A673 (cell line): ENCODE data around the gene CHML.

ENCODE experiments used
- EZH2 ChIP-seq: fragments of 200-600 bp; sonication (generic); IDR thresholded peaks from 2 replicates; pipeline ENCODE4 v1.6.1; 2017; ENCODE audit warnings: borderline replicate concordance, low read depth, mild to moderate bottlenecking, mixed read lengths, antibody characterized with exemption, low read length; ENCODE audit not compliant: poor library complexity, severe bottlenecking
- TF ChIP-seq, protein P1 (sequence below): fragments of 300-800, 200-600 bp; sonication (generic); conservative IDR thresholded peaks from 2 replicates; pipeline ENCODE4 v1.5.1; 2017; ENCODE audit warnings: low read depth, mild to moderate bottlenecking, antibody characterized with exemption, low read length, moderate library complexity, mixed read lengths

DNA sequence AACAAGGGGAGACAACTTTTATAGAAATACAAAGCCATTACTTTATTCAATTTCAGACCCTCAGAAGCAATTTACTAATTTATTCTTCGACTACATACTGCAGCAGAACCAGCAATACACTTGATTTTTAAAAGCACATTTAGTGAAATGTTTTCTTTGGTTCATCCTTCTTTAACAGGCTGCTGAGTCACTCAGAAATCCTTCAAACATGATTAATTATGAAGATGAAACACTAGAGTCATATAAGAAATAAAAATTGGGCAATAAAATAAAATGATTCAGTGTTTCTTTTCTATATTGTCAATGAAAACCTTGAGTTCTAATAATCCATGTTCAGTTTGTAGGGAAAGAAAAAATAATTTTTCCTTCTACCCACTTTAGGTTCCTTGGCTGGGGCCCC lies 47.0 kb downstream of the CHML start:
- TF ChIP-seq, protein P1, sequence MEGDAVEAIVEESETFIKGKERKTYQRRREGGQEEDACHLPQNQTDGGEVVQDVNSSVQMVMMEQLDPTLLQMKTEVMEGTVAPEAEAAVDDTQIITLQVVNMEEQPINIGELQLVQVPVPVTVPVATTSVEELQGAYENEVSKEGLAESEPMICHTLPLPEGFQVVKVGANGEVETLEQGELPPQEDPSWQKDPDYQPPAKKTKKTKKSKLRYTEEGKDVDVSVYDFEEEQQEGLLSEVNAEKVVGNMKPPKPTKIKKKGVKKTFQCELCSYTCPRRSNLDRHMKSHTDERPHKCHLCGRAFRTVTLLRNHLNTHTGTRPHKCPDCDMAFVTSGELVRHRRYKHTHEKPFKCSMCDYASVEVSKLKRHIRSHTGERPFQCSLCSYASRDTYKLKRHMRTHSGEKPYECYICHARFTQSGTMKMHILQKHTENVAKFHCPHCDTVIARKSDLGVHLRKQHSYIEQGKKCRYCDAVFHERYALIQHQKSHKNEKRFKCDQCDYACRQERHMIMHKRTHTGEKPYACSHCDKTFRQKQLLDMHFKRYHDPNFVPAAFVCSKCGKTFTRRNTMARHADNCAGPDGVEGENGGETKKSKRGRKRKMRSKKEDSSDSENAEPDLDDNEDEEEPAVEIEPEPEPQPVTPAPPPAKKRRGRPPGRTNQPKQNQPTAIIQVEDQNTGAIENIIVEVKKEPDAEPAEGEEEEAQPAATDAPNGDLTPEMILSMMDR, result no peak
- no peak for TF ChIP-seq EZH2
